KOPT-K1 (cell line): ENCODE measurements around the gene DISC1.
"Not testable (repeated sequence)": the region's sequence is repeated elsewhere in the genome, so short reads cannot be mapped to it uniquely, and the experiment has no call there.

ENCODE experiments used
- H3K27ac ChIP-seq: fragments of 200-600 bp; sonication (generic); 2 replicates; pipeline ENCODE4 v1.5.1; 2016; ENCODE audit warnings: antibody characterized with exemption, mild to moderate bottlenecking, low read depth, low read length; ENCODE audit not compliant: poor library complexity, severe bottlenecking
- H3K36me3 ChIP-seq: fragments of 200-600 bp; sonication (generic); 2 replicates; pipeline ENCODE4 v1.5.1; 2017; ENCODE audit warnings: antibody characterized with exemption, mild to moderate bottlenecking, low read length, moderate library complexity; ENCODE audit not compliant: insufficient read depth
- H3K9me3 ChIP-seq: fragments of 200-600 bp; sonication (generic); 2 replicates; pipeline ENCODE4 v1.5.1; 2017; ENCODE audit warnings: antibody characterized with exemption, low read length, mild to moderate bottlenecking; ENCODE audit not compliant: insufficient read depth, poor library complexity, severe bottlenecking

The DISC1 gene

DNA sequence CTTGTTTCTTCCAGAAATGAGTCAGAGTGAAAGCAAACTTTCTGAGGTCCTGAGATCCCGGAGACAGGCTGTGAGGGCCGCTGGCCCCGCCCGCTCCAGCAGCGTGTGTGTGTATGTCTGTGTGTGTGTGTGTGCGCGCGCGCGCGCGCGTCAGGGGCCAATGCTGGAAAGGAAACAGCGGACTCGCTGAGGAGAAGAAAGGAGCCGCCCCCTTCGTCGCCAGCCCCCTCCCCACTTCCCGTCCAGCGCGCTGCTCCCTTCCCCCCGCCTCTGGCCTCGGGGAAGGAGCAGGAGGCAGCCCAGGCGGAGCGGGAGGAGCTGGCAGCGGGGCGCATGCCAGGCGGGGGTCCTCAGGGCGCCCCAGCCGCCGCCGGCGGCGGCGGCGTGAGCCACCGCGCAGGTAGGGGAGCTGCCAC, at the start of gene DISC1:
Gene DISC1 (plus strand): TSS at position 256 of the 416 bp plus-strand sequence. CDS start 78 bp downstream, at position 334.
- Histone ChIP-seq H3K9me3 (no peaks in the 10 kb centered on the region), H3K36me3 (no peaks in the 10 kb centered on the region), H3K27ac (peak within 1 kb of the TSS; percentile 55)

DNA sequence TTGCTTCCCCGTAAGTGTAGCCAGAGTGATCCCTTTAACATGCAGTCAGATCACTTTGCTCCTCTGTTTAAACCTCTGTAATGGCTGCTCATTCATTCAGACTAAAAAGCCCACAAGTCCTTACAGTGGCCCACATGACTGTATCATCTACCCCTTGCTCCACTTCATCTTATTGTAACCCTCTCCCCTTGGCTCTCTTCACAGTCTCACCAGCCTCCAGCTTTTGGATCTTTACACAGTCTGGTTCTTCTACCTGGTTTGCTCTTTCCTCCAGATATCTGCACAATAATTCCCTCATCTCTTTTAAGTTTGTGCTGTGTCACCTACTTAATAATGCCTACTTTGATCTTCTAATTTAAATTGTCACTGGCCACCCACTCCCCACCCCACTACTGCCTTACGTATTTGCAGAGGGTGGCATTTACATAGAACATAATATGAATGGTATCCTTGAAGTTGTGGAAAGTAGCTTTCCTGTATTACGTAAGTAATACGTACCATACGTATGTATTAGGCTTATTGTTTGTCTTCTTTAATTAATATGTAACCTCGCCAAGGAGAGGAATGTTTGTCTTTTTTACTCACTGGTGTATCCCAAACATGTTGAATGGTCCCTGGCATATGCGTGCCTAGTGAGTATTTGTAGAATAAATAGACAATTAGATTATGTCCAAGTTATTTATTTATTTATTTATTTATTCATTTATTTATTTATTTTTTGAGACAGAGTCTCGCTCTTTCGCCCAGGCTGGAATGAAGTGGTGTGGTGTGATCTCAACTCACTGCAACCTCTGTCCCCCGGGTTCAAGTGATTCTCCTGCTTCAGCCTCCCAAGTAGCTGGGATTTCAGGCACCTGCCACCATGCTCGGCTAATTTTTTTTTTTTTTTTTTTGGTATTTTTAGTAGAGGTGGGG, 49.5 kb upstream of the DISC1 start:
- no peak overlapping the region for H3K27ac ChIP-seq
- no peaks in the 10 kb centered on the region for H3K36me3 ChIP-seq
- H3K9me3 ChIP-seq = no peaks in the 10 kb centered on the region

DNA sequence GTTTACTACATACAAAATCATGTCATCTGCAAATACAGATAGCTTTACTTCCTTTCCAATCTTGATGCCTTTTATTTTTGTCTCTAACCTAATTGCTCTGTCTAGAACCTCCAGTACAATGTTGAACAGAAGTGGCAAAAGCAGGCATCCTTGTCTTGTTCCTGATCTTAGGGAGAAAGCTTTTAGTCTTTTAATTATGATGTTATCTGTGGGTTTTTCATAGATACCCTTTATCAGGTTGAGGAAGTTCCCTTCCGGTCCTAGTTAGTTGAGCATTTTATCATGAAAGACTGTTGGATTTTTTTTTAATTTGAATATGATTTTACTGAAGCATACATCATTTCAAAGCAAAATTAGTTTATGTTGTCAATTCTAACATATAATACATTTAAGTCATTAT, 45.7 kb upstream of the DISC1 start:
- Histone ChIP-seq H3K9me3 (no peaks in the 10 kb centered on the region), H3K27ac (no peak overlapping the region), H3K36me3 (no peaks in the 10 kb centered on the region)

DNA sequence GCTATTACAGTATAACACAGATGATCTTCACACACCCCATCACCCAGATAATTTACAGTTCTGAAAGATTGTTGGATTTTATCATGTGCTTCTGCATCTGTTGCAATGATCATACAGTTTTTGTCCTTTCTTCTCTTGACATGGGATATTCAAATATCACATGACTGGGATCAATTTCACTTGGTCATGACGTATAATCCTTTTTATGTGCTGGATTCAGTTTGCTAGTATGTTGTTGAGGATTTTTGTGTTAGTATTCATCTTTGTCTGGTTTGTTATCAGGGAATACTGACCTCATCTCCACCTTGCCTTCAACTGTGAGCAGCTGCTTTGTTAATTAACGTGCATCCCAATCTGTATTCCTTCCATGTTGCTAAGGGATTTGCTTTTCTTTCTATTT, 44.7 kb upstream of the DISC1 start:
- H3K36me3 ChIP-seq = no peaks in the 10 kb centered on the region
- H3K27ac ChIP-seq = no peak overlapping the region
- H3K9me3 ChIP-seq = no peaks in the 10 kb centered on the region

DNA sequence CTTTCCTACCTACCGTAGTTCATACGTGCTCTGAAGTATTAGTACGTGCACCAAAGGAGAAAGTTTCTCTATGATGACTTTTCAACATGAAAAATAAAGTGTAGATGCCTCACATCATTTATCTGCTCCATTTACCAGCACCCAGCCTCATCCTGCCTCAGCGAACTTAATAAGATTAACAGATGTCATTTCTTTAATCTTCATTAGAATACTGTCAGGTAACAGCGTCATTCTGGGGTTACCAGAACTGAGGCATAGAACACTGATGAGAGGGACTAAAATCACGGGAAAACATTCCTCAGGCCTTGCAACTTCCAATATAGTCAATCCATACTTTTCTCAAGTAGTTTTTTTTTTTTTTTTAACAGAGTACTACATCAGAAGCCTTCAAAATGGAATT, 43.2 kb upstream of the DISC1 start:
- H3K36me3 ChIP-seq = no peaks in the 10 kb centered on the region
- H3K9me3 ChIP-seq = no peaks in the 10 kb centered on the region
- H3K27ac ChIP-seq = no peak overlapping the region

DNA sequence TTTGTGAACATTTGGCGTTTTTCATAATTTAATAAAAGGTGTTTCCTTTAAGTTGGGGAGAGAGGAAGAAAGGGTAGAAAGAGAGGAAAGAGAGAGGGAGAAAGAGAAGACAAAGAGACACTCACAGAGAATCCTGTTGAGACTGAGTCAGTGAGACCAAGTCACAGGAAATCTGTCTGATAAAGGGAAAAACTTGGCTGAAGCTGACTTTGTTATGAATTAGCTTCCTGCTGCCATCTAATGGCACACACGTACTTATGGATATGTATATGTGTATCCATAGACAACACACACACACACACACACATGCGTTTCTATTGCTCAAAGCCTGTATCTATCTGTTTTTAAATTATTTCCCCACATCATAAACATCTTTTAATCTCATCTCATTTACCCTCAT, 42.5 kb upstream of the DISC1 start:
- Histone ChIP-seq H3K27ac (no peak overlapping the region), H3K9me3 (no peaks in the 10 kb centered on the region), H3K36me3 (no peaks in the 10 kb centered on the region)

DNA sequence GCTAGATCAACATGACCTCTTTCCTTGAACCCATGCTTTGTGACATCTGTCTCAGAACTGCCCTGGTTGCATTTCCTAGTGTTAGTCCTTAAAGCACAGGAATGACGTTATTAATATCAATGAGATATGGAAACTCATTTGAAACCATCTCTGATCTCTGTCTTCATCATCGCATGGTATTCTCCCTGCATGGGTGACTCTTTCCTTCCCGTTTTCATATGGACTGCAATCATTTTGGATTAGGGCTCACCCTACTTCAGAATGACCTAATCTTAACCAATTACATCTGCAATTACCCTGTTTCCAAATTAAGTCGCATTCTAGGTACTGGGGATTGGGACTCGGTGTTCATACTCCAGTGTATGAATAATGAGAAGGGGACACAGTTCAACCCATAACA, 41.7 kb upstream of the DISC1 start:
- H3K9me3 ChIP-seq = no peaks in the 10 kb centered on the region
- no peak overlapping the region for H3K27ac ChIP-seq

DNA sequence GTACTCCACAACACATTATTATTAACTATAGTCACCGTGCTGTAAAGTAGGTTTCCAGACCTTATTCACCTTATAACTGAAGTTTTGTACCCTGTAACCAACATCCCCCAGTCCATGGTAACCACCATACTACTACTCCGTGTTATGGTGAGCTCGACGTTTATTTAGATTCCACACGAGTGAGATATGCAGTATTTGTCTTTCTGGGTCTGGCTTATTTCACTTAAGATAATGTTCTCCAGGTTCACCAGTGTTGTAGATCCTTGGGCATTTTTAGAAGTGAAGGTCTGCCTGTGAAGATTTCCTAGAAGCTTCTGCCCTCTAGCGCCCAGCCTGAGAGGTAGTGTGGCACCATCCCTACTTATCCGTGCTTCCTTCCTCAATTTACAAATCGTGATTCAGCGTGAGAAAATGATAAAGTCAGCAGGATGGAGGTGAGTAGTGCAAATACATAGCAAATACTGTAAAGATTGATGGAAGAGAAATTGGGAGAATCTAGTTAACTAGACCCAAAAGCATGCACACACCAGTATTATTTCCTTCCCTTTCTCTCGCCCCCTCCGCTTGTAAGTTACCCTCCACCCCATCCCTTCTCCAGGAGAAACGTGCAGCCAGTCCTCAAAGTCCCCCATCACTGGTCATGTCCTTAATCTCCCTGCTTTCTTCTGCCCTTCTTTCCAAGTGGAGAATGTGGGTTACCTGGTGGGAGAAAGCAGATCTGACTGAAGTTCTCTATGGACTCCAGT, 36.0 kb upstream of the DISC1 start:
- no peaks in the 10 kb centered on the region for H3K9me3 ChIP-seq
- no peaks in the 10 kb centered on the region for H3K36me3 ChIP-seq
- no peak overlapping the region for H3K27ac ChIP-seq

More for the DNA sequence above, 41.7 kb upstream of the DISC1 start:
- H3K36me3 ChIP-seq = no peaks in the 10 kb centered on the region

DNA sequence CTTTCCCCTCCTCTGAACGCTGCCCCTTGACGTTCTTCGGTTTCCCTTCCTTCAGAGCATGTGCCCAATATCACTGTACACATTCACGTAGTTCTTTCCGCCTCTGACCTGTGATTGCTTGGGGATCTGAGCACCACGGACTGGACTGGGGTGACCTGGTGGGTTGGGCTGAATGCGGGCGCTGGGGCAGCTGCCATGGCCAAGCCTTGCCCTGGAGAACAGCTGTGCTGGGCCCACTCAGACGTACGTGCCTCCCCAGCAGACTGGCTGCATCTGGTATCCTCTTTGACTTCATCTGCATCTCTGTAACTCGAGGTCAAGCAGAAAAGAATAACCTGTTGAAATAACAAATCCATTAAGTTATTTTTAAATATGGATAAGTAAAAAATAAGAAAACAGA, 35.1 kb upstream of the DISC1 start:
- Histone ChIP-seq H3K36me3 (no peaks in the 10 kb centered on the region), H3K9me3 (no peaks in the 10 kb centered on the region), H3K27ac (no peak overlapping the region)

DNA sequence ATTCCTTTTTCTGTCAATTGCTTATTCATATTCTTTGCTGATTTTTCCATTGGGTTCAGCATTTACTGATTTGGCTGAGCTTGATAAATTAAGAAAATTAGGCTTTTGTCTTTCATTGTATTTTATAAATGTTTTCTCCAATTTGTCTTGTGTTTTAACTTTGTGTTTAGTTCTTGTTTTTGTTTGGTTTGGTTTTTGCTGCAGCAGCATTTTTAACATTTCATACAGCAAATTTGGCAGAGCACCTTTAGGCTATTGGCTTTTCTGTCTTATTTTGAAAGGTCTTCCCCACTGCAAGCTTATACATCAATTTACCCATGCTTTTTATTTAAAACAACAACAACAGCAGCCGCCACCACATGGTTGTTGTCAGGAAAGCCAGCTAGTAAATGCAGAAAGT, 33.8 kb upstream of the DISC1 start:
- H3K9me3 ChIP-seq = no peaks in the 10 kb centered on the region

DNA sequence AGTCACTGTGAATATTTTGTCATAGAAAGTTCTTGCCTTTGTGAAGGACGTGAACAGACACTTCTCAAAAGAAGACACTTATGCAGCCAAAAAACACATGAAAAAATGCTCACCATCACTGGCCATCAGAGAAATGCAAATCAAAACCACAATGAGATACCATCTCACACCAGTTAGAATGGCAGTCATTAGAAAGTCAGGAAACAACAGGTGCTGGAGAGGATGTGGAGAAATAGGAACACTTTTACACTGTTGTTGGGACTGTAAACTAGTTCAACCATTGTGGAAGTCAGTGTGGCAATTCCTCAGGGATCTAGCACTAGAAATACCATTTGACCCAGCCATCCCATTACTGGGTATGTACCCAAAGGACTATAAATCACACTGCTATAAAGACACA, 33.3 kb upstream of the DISC1 start:
- H3K27ac ChIP-seq, H3K36me3 ChIP-seq, H3K9me3 ChIP-seq: not testable (repeated sequence)

More for the DNA sequence above, 33.8 kb upstream of the DISC1 start:
- H3K36me3 ChIP-seq = no peaks in the 10 kb centered on the region
- no peak overlapping the region for H3K27ac ChIP-seq

DNA sequence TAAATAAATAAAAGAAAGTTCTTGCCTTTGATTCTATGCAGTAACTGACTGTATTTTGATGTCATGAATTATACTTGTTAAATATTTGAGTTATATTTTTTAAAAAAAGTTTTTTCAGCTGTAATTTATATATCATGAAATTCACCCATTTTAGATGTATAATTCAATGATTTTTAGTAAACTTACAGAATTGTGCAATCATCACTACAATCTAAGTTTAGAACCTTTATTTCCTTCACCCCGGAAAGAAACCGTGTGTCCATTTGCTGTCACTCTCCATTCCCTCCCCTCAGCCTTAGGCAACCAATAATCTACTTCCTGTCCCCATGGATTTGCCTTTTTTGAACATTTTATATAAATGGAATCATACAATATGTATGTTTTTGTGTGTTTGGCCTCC, 32.5 kb upstream of the DISC1 start:
- Histone ChIP-seq H3K36me3 (no peaks in the 10 kb centered on the region), H3K27ac (no peak overlapping the region), H3K9me3 (no peaks in the 10 kb centered on the region)

DNA sequence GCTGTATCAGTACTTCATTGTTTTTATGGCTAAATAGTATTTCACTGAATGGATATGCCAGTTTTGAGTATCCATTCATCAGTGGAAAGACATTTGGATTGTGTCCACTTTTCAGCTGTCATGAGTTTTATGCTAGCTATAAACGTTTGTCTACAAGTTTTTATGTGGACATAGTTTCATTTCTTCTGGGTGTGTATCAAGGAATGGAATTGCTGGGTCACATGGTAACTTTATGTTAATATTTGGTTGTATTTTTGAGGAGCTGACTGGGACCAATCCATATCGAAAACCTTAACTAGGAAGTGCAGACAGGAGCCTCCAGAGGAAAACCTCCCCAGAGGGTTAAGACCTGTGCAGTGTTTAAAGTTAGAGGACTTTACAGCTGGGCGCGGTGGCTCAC, 31.8 kb upstream of the DISC1 start:
- no peaks in the 10 kb centered on the region for H3K36me3 ChIP-seq
- no peak overlapping the region for H3K27ac ChIP-seq
- H3K9me3 ChIP-seq = no peaks in the 10 kb centered on the region

DNA sequence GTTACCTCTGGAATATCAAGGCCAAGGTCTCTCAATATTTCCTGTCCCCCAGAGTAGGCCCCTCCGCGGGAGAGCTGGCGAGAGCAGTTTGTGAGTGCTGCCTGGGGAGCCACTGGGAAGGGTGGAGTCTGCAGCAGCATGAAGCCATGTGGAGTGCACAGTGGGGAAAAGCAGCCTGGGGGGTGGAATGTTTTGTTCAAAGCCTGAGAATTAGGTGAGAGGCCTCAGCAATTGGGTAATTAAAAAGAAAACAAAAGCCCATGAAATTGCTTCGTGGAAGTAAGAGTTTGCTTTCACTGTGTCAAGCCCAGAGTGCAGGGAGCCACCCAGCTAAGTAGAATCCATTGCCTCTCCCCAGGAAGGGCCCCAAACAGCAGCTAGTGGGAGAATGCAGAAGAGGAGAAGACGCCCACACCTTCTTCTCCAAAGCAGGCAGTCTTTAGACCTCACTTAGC, 30.2 kb upstream of the DISC1 start:
- Histone ChIP-seq H3K36me3 (no peaks in the 10 kb centered on the region), H3K9me3 (no peaks in the 10 kb centered on the region), H3K27ac (no peak overlapping the region)

DNA sequence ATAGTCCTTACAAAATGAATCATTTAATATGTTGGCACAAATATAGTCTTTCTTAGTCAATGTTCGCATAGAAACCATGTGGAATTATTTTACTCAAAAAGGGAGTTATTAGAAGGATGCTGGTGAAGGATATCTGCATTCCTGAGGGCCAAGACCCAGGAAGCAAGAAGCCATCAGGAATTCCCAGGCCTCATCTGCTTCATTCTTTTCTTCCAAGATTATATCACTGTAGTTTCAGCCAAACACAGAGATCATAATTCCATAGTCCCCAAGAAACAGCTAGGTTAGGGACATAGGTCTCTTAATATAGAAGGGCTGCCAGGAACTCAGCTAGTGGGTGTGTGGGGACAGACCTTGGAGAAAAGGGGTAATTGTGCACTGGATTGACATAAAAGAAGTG, 28.6 kb upstream of the DISC1 start:
- Histone ChIP-seq H3K27ac (no peak overlapping the region), H3K36me3 (no peaks in the 10 kb centered on the region), H3K9me3 (no peaks in the 10 kb centered on the region)
